CD14-positive monocyte (primary cell): ENCODE results near the gene TEKTIP1. TPM values are rescaled to one million over a fixed set of nuclear protein-coding genes. Genes with fewer than 3 reads are reported as not detected.

ENCODE experiments used
- DNase-seq, 3 donors: peaks; one replicate each; pipeline ENCODE4 v3.0.0-alpha.2; 2011 to 2022
- H2AFZ ChIP-seq: 2 replicates; pipeline ENCODE4 v1.6.0; 2012; ENCODE audit warnings: mild to moderate bottlenecking, low read depth, low read length, inconsistent platforms; ENCODE audit not compliant: insufficient read depth, poor library complexity, severe bottlenecking
- H3K27ac ChIP-seq, 2 donors: 1 replicate in 1 of 2; 2 replicates in 1 of 2; pipeline ENCODE4 v1.5.1; 2012 to 2013; ENCODE audit warnings: low read length in 2 of 2, control low read depth in 1 of 2, inconsistent platforms in 1 of 2, low read depth in 1 of 2, mild to moderate bottlenecking in 1 of 2
- H3K27me3 ChIP-seq, 2 donors: one replicate each; pipeline versions ENCODE4 v1.6.0 to v1.6.1; 2011 to 2013; ENCODE audit warnings: low read length in 2 of 2; ENCODE audit not compliant: control insufficient read depth in 2 of 2, insufficient read depth in 2 of 2
- H3K36me3 ChIP-seq, 2 donors: replicated peaks in 1 of 2; 1 replicate in 1 of 2; 2 replicates in 1 of 2; pipeline versions ENCODE4 v1.5.1 to v1.6.1; 2012 to 2013; ENCODE audit warnings: low read length in 2 of 2, control low read depth in 1 of 2, inconsistent platforms in 1 of 2, mild to moderate bottlenecking in 1 of 2; ENCODE audit not compliant: insufficient read depth in 2 of 2, control insufficient read depth in 1 of 2
- H3K4me1 ChIP-seq, 2 donors: 1 replicate in 1 of 2; 2 replicates in 1 of 2; pipeline versions ENCODE4 v1.5.1 to v1.6.1; 2012 to 2013; ENCODE audit warnings: low read length in 2 of 2, control low read depth in 1 of 2, inconsistent platforms in 1 of 2, mild to moderate bottlenecking in 1 of 2, moderate library complexity in 1 of 2; ENCODE audit not compliant: insufficient read depth in 2 of 2, control insufficient read depth in 1 of 2
- H3K4me2 ChIP-seq: replicated peaks from 2 replicates; pipeline ENCODE3; 2012; ENCODE audit warnings: low read length, moderate library complexity, mild to moderate bottlenecking; ENCODE audit not compliant: poor library complexity, severe bottlenecking; ENCODE audit errors: extremely low read depth
- H3K4me3 ChIP-seq, 3 experiments: fragments of 200-600 bp in 1 of 3; sonication (generic) in 1 of 3; replicated peaks in 1 of 3; 1 replicate in 2 of 3; 2 replicates in 1 of 3; pipeline ENCODE4 v1.5.1; 2011 to 2013; ENCODE audit warnings: low read length in 3 of 3, mild to moderate bottlenecking in 3 of 3, control low read depth in 2 of 3, low read depth in 2 of 3, inconsistent platforms in 1 of 3, moderate library complexity in 1 of 3
- H3K79me2 ChIP-seq: 2 replicates; pipeline ENCODE4 v1.6.0; 2012; ENCODE audit warnings: mild to moderate bottlenecking, control low read depth, inconsistent platforms, low read length, moderate library complexity; ENCODE audit not compliant: insufficient read depth
- H3K9ac ChIP-seq: 2 replicates; pipeline ENCODE4 v1.6.0; 2017; ENCODE audit warnings: low read length, mild to moderate bottlenecking; ENCODE audit not compliant: insufficient read depth, poor library complexity, severe bottlenecking
- H3K9me3 ChIP-seq, 2 donors: replicated peaks in 1 of 2; 1 replicate in 1 of 2; 2 replicates in 1 of 2; pipeline versions ENCODE4 v1.5.1 to v1.6.1; 2012 to 2013; ENCODE audit warnings: low read length in 2 of 2, control low read depth in 1 of 2; ENCODE audit not compliant: control insufficient read depth in 1 of 2, insufficient read depth in 1 of 2
- H4K20me1 ChIP-seq: 2 replicates; pipeline ENCODE4 v1.6.0; 2012; ENCODE audit warnings: mild to moderate bottlenecking, low read length, control low read depth, moderate library complexity; ENCODE audit not compliant: insufficient read depth
- H3K27ac Mint-ChIP-seq, 7 donors: one replicate each; pipeline ENCODE4 v1.8.0; 2020; ENCODE audit warnings: mild to moderate bottlenecking in 7 of 7, mixed read lengths in 7 of 7, moderate library complexity in 6 of 7, inconsistent platforms in 2 of 7
- H3K27me3 Mint-ChIP-seq, 3 donors: one replicate each; pipeline ENCODE4 v1.8.0; 2021 to 2022; ENCODE audit warnings: low read depth in 3 of 3, mild to moderate bottlenecking in 3 of 3, mixed read lengths in 3 of 3, moderate library complexity in 3 of 3, inconsistent platforms in 1 of 3
- H3K36me3 Mint-ChIP-seq, 2 donors: one replicate each; pipeline ENCODE4 v1.8.0; 2020; ENCODE audit warnings: mixed read lengths in 2 of 2, inconsistent platforms in 1 of 2, mild to moderate bottlenecking in 1 of 2
- H3K4me1 Mint-ChIP-seq: one replicate; pipeline ENCODE4 v1.8.0; 2020; ENCODE audit warnings: mild to moderate bottlenecking, mixed read lengths
- H3K4me3 Mint-ChIP-seq, 2 donors: one replicate each; pipeline ENCODE4 v1.8.0; 2020; ENCODE audit warnings: mild to moderate bottlenecking in 2 of 2, mixed read lengths in 2 of 2, moderate library complexity in 1 of 2
- H3K9me3 Mint-ChIP-seq, 7 donors: one replicate each; pipeline ENCODE4 v1.8.0; 2020 to 2022; ENCODE audit warnings: mixed read lengths in 7 of 7, mild to moderate bottlenecking in 6 of 7, moderate library complexity in 6 of 7, inconsistent platforms in 2 of 7
- WGBS: methylation state at CpG from one replicate; pipeline ENCODE4 v1.1.5; 2013; ENCODE audit warnings: missing lambda C conversion rate; ENCODE audit not compliant: insufficient coverage; 5-methylcytosine and 5-hydroxymethylcytosine counted together
- intact Hi-C, 2 donors: fragments of 100-400 bp; cut with micrococcal nuclease; formaldehyde crosslinking; loops; one replicate each; pipeline versions ENCODE4 v1.15.0 to v1.15.1; 2023
- polyA plus RNA-seq, 3 donors: library from polyadenylated mRNA; depleted of rRNA in 1 of 3; unstranded in 2 of 3; stranded (reverse) in 1 of 3; fragments of 300-500 nt in 2 of 3; fragments of >200 nt in 1 of 3; fragmentation: Illumina TruSeq in 2 of 3; gene quantifications; 1 replicate in 2 of 3; 2 replicates in 1 of 3; pipeline ENCODE4 v1.2.3, GENCODE V29; 2012 to 2021
- TF ChIP-seq, protein P1 (sequence below): fragments of 200-600 bp; IDR thresholded peaks from one replicate; pipeline ENCODE4 v1.8.0; 2022; ENCODE audit warnings: antibody characterized with exemption, mild to moderate bottlenecking

Gene TEKTIP1
- polyA plus RNA-seq, 3 donors: 1.8 TPM; not detected in 2

DNA sequence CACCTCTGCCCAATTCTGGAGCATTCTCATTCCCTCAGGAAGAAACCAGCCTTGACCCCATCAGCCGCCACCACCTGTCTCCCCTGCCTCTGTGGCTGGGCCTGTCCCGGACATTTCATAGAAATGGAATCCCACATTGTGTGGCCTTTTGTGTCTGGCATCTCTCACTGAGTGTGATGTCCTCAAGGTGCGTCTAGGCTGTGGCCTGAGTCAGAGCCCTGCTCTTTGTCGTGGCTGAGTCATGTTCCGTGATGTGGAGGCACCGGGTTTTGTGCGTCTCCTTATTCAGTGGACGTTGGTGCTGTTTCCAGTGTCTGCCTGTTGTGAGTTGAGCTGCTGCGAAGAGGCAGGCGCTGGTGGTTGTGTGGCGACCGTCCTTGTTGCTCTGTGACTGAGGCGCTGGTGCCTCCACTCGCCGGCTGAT, 29.4 kb upstream of the TEKTIP1 start:
- intact Hi-C loops: loop anchor here (5.0 to 10.0 kb wide), 4 partner anchors 43 to 75 kb away; partner anchors contain the start of genes HMG20B (in 1 of the 2) and MFSD12 (in 1 of the 2)
- H3K27ac ChIP-seq: no peak overlapping the region
- H3K27me3 Mint-ChIP-seq: peaks cover 0 to 3% (median 2%) of the 10 kb centered on the region in 3 donors
- H3K4me3 Mint-ChIP-seq: no peak overlapping the region
- peak overlapping the region in 6 of 7 donors; percentile 16 to 55 (median 45) for H3K27ac Mint-ChIP-seq
- H2AFZ ChIP-seq: no peak overlapping the region
- H4K20me1 ChIP-seq: peaks cover 63% of the 10 kb centered on the region
- no peaks in the 10 kb centered on the region for H3K27me3 ChIP-seq
- DNase-seq: no peak
- H3K36me3 Mint-ChIP-seq: peaks cover 26 to 39% of the 10 kb centered on the region in 2 donors
- peaks cover 84% of the 10 kb centered on the region for H3K79me2 ChIP-seq
- peaks cover 19 to 23% of the 10 kb centered on the region in 2 donors for H3K4me1 ChIP-seq
- TF ChIP-seq, protein P1, sequence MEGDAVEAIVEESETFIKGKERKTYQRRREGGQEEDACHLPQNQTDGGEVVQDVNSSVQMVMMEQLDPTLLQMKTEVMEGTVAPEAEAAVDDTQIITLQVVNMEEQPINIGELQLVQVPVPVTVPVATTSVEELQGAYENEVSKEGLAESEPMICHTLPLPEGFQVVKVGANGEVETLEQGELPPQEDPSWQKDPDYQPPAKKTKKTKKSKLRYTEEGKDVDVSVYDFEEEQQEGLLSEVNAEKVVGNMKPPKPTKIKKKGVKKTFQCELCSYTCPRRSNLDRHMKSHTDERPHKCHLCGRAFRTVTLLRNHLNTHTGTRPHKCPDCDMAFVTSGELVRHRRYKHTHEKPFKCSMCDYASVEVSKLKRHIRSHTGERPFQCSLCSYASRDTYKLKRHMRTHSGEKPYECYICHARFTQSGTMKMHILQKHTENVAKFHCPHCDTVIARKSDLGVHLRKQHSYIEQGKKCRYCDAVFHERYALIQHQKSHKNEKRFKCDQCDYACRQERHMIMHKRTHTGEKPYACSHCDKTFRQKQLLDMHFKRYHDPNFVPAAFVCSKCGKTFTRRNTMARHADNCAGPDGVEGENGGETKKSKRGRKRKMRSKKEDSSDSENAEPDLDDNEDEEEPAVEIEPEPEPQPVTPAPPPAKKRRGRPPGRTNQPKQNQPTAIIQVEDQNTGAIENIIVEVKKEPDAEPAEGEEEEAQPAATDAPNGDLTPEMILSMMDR: no peak
- no peak overlapping the region for H3K9ac ChIP-seq
- no peaks in the 10 kb centered on the region for H3K9me3 ChIP-seq
- H3K4me3 ChIP-seq: no peak overlapping the region
- no peak overlapping the region for H3K4me2 ChIP-seq
- H3K36me3 ChIP-seq: peaks cover 32 to 34% of the 10 kb centered on the region in 2 donors
- peaks cover 40% of the 10 kb centered on the region for H3K4me1 Mint-ChIP-seq
- H3K9me3 Mint-ChIP-seq: peaks cover 0 to 3% (median 0%) of the 10 kb centered on the region in 7 donors
- WGBS: 91% methylated on average over 12 of the region's 15 CpGs

DNA sequence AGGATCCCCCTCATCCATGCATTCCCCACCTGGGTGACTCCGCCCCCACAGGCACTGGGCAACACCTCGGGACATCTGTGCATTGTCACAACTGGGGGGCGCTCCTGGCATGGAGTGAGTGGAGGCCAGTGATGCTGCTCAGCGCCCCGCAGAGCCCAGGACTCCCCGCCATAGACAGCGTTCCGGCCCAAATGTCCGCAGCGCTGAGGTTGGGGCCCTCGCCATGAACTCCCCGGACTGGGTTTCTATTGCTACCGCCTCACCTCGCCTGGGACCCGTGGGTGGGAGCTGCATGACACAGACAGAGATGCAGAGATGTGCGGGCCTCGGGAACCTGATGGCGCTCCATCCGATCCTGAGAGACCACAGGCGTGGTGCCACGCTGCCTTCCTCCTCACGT, 28.2 kb upstream of the TEKTIP1 start:
- Histone ChIP-seq H3K36me3 (peaks cover 33 to 34% of the 10 kb centered on the region in 2 donors), H3K27me3 (no peaks in the 10 kb centered on the region), H3K4me3 (no peak overlapping the region), H3K4me1 (peaks cover 8 to 14% of the 10 kb centered on the region in 2 donors), H2AFZ (no peak overlapping the region), H3K79me2 (peaks cover 96% of the 10 kb centered on the region), H3K9me3 (no peaks in the 10 kb centered on the region), H3K4me2 (no peak overlapping the region), H3K27ac (no peak overlapping the region), H4K20me1 (peaks cover 74% of the 10 kb centered on the region), H3K9ac (no peak overlapping the region)
- Mint-ChIP-seq H3K4me1 (peaks cover 29% of the 10 kb centered on the region), H3K27me3 (peaks cover 0 to 3% (median 2%) of the 10 kb centered on the region in 3 donors), H3K9me3 (peaks cover 0 to 3% (median 0%) of the 10 kb centered on the region in 7 donors), H3K27ac (peak overlapping the region in 1 of 7 donors; percentile 49), H3K4me3 (no peak overlapping the region), H3K36me3 (peaks cover 29 to 48% of the 10 kb centered on the region in 2 donors)
- 96% methylated on average over 21 of the region's 22 CpGs for WGBS
- TF ChIP-seq, protein P1: no peak
- intact Hi-C loops: no loop called here
- DNase-seq: no peak
